Activated naive CD4-positive, alpha-beta T cell treated with Interleukin-2 at 50 U/mL for 16 hours (primary cell): Measurements from ENCODE around the gene PSMD12.
A peak's percentile ranks its signal among the peaks of the same experiment; 100 is the strongest.

Experiments used
- DNase-seq: peaks from one replicate; pipeline ENCODE4 v3.0.0-alpha.2; 2020

PSMD12 gene

GRCh38 chr17:67297454-67297960, 68.9 kb downstream of the PSMD12 start:
- DNase-seq = no peak

- DNase-seq = no peak
Observed at GRCh38 chr17:67294451-67295199, 71.8 kb downstream of the PSMD12 start.

DNA sequence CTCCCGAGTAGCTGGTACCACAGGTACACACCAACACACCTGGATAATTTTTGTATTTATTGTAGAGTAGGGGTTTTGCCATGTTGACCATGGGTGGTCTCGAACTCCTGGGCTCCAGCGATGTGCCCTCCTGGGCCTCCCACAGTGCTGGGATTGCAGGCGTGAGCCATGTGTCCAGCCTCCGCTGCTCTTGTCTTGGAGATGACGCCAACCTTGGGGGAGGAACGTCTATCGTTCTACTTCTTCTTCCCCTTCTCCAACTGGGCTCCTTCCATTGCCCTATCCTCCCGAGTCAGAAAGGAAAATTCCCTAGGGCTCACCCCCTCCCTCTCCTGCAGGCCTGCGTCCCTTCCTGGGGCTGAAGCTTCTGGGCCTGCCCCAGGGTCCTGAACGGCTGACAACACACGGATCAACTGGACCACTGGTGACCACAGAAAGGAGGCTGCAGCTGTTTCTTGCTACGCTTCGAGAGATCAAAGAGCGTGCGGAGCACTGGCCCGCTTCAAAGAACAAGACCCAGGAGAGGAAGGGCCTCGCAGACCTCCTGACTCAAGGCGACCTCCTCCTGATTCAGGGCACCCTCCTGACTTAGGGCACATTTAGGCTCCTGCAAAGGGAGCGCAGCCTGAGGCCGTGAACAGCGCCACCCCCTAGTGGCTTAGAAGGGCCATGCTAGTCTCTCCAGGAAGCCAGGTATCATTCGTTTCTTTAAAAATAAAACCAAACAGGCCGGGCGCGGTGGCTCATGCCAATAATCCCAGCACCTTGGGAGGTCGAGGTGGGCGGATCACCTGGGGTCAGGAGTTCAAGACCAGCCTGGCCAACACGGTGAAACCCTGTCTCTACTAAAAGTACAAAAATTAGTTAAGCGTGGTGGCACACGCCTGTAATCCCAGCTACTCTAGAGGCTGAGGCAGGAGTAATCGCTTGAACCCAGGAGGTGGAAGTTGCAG, 72.8 kb downstream of the PSMD12 start:
- peak; percentile 70 for DNase-seq

DNA sequence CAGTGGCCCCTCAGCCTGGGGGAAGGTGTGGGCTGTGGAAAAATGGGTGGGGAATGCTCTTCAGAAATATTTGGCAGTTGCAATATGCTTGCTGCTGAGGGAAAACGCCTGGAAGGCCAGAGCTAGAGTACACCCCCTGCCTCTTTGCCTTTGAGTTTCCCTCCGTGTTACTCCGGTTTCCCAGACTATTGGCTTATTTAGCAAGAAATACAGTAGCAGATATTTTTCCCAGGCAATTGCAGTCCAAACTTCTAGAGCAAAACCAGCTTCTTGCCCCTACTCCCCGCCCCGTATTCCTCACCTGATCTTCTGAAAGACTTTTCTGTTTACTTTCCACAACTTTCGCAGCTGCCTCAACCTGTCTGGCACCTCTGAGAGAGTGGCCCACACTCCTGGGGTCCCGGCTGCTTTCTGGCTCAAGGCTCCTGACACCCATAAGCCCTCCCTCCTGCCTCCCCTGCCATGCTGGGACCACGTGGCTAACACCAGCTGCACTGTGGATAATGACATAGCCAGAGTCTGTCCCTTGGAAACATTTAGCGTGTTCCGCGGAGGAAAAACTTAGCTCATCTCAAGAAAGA, 75.6 kb downstream of the PSMD12 start:
- no peak for DNase-seq

GRCh38 chr17:67290244-67290643, 76.1 kb downstream of the PSMD12 start:
- DNase-seq = no peak

- DNase-seq = no peak
Observed at GRCh38 chr17:67289181-67289876, 77.0 kb downstream of the PSMD12 start.
